ENCODE data around the gene DVL1.

DVL1 gene

DNA sequence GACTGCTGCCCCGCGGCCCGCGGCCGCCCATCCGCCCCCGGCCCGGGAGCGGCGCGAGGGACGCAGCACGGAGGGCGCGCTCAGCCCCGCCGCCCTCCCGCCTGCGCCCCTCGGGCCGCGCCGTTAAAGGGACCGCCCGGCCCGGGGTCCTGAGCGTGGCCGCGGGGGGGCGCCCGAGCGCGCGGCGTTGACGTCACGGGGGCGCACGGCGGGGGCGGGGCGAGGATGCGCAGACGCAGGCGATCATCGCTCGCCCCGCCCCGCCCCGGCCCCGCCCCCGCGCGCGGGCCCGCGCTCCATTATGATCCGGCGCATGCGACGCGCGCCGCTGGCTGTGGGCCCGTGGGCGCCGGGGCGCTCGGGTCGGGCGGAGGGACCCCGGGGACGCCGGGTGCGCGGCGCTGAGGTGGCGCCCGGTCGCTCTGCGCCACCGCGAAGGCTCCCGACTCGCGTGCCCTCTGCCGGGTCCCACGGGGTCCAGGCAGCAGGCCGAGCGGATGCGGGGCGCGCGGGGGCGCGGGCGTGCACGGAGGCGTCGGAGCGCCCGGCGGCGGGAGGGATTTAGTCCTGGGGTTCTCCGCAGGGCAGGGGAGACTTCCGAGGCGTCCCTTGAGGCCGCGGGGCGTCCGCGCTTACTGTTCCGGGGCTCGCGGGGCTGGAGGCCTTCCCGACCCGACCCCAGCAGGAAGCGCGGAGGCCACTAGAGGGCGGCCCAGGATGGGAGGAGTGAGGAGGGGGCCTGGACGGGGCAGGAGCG is at the start of gene DVL1:
DVL1 (minus strand) TSS at position 163 of the 757 bp plus-strand sequence. CDS start 353 bp downstream, outside the sequence.
- Histone ChIP-seq H3K4me3 (ENCODE audit: low read length, poor library complexity, severe bottlenecking) (peak within 1 kb of the TSS; percentile 85), H4K20me1 (ENCODE audit: insufficient read depth, low read length, poor library complexity, severe bottlenecking) (peaks cover 17% of the 10 kb centered on the region), H3K79me2 (ENCODE audit: insufficient read depth, low read length) (peaks cover 30% of the 10 kb centered on the region; the same call in 1 of the 2 replicates), H2AFZ (ENCODE audit: low read length) (peak within 1 kb of the TSS; percentile 88; the same call in 1 of the 2 replicates), H3F3A (ENCODE audit: low read depth) (no peaks in the 10 kb centered on the region), H3K9ac (ENCODE audit: low read depth, low read length, poor library complexity, severe bottlenecking) (peak within 1 kb of the TSS; percentile 75), H3K4me2 (ENCODE audit: low read depth, low read length, poor library complexity, severe bottlenecking) (peak within 1 kb of the TSS; percentile 92), H3K9me2 (replicated peaks; ENCODE audit: low read depth, low read length) (no peaks in the 10 kb centered on the region), H3K36me3 (ENCODE audit: insufficient read depth, low read length) (no peaks in the 10 kb centered on the region), H3K27me3 (ENCODE audit: insufficient read depth, low read length, poor library complexity, severe bottlenecking) (no peaks in the 10 kb centered on the region), H3K4me1 (ENCODE audit: insufficient read depth, low read length, poor library complexity, severe bottlenecking) (peaks cover 18% of the 10 kb centered on the region), H3K9me3 (ENCODE audit: insufficient read depth, low read depth, low read length) (no peaks in the 10 kb centered on the region)
- TF ChIP-seq, protein P1, sequence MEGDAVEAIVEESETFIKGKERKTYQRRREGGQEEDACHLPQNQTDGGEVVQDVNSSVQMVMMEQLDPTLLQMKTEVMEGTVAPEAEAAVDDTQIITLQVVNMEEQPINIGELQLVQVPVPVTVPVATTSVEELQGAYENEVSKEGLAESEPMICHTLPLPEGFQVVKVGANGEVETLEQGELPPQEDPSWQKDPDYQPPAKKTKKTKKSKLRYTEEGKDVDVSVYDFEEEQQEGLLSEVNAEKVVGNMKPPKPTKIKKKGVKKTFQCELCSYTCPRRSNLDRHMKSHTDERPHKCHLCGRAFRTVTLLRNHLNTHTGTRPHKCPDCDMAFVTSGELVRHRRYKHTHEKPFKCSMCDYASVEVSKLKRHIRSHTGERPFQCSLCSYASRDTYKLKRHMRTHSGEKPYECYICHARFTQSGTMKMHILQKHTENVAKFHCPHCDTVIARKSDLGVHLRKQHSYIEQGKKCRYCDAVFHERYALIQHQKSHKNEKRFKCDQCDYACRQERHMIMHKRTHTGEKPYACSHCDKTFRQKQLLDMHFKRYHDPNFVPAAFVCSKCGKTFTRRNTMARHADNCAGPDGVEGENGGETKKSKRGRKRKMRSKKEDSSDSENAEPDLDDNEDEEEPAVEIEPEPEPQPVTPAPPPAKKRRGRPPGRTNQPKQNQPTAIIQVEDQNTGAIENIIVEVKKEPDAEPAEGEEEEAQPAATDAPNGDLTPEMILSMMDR (conservative IDR thresholded peaks at IDR 0.05; ENCODE audit: low read length) = peak; percentile 49
- no peak for TF ChIP-seq EZH2phosphoT487 (IDR thresholded peaks at IDR 0.05; ENCODE audit: borderline replicate concordance)

DNA sequence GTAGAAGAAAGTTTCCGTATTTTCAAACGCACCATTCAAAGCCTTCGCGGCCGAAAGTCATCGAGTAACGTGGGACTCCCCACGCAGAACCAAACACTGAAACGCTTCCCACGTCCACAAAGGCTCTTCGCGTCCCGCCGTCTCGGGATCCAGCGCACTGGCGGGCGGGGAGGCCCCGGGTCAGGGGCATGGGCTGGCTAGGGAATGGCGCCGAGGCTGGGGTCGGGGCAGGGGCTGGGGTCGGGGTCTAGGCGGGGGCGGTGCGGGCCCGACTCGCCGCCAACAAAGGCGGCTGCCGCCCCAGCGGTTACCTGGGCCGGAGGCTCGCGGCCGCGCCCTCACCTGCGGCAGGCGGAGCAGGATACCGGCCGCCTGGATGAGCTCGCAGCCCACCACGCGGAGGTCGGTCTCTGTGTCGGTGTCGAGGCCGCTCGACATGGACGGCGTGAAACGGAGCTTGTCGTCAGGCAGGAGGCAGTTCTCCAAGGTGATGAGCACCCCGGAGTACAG is 49.5 kb upstream of the DVL1 start:
- Histone ChIP-seq H3K4me2 (ENCODE audit: low read depth, low read length, poor library complexity, severe bottlenecking) (peak overlapping the region; percentile 98), H3K27me3 (ENCODE audit: insufficient read depth, low read length, poor library complexity, severe bottlenecking) (peaks cover 6% of the 10 kb centered on the region), H4K20me1 (ENCODE audit: insufficient read depth, low read length, poor library complexity, severe bottlenecking) (peaks cover 44% of the 10 kb centered on the region), H3F3A (ENCODE audit: low read depth) (no peaks in the 10 kb centered on the region), H3K9me3 (ENCODE audit: insufficient read depth, low read depth, low read length) (no peaks in the 10 kb centered on the region), H3K4me1 (ENCODE audit: insufficient read depth, low read length, poor library complexity, severe bottlenecking) (peaks cover 37% of the 10 kb centered on the region), H3K4me3 (ENCODE audit: low read length, poor library complexity, severe bottlenecking) (peak overlapping the region; percentile 87), H2AFZ (ENCODE audit: low read length) (peak overlapping the region; percentile 88), H3K79me2 (ENCODE audit: insufficient read depth, low read length) (peaks cover 82% of the 10 kb centered on the region), H3K9me2 (replicated peaks; ENCODE audit: low read depth, low read length) (no peaks in the 10 kb centered on the region), H3K9ac (ENCODE audit: low read depth, low read length, poor library complexity, severe bottlenecking) (peak overlapping the region; percentile 92), H3K36me3 (ENCODE audit: insufficient read depth, low read length) (peaks cover 46% of the 10 kb centered on the region; the same call in 1 of the 2 replicates)
- TF ChIP-seq, protein P1 (conservative IDR thresholded peaks at IDR 0.05; ENCODE audit: low read length) = no peak
- no peak for TF ChIP-seq EZH2phosphoT487 (IDR thresholded peaks at IDR 0.05; ENCODE audit: borderline replicate concordance)

- H3F3A ChIP-seq (ENCODE audit: low read depth) = no peaks in the 10 kb centered on the region
- H3K79me2 ChIP-seq (ENCODE audit: insufficient read depth, low read length) = peaks cover 86% of the 10 kb centered on the region
- no peaks in the 10 kb centered on the region for H3K9me2 ChIP-seq (replicated peaks; ENCODE audit: low read depth, low read length)
- no peak overlapping the region for H2AFZ ChIP-seq (ENCODE audit: low read length)
- H3K4me1 ChIP-seq (ENCODE audit: insufficient read depth, low read length, poor library complexity, severe bottlenecking) = peaks cover 37% of the 10 kb centered on the region
- TF ChIP-seq EZH2phosphoT487 (IDR thresholded peaks at IDR 0.05; ENCODE audit: borderline replicate concordance) = no peak
- TF ChIP-seq, protein P1 (conservative IDR thresholded peaks at IDR 0.05; ENCODE audit: low read length) = no peak
- H3K9ac ChIP-seq (ENCODE audit: low read depth, low read length, poor library complexity, severe bottlenecking) = peak overlapping the region; percentile 92
- H3K27me3 ChIP-seq (ENCODE audit: insufficient read depth, low read length, poor library complexity, severe bottlenecking) = peaks cover 6% of the 10 kb centered on the region
- H3K9me3 ChIP-seq (ENCODE audit: insufficient read depth, low read depth, low read length) = no peaks in the 10 kb centered on the region
- peak overlapping the region; percentile 98 for H3K4me2 ChIP-seq (ENCODE audit: low read depth, low read length, poor library complexity, severe bottlenecking)
- peak overlapping the region; percentile 87 for H3K4me3 ChIP-seq (ENCODE audit: low read length, poor library complexity, severe bottlenecking)
- peaks cover 49% of the 10 kb centered on the region; the same call in 1 of the 2 replicates for H3K36me3 ChIP-seq (ENCODE audit: insufficient read depth, low read length)
- peaks cover 44% of the 10 kb centered on the region for H4K20me1 ChIP-seq (ENCODE audit: insufficient read depth, low read length, poor library complexity, severe bottlenecking)
These were observed 48.8 kb upstream of the DVL1 start for GRCh38 chr1:1397839-1398523.
